GM13976 (cell line): ENCODE results near the gene IPO11.

ENCODE experiments used
- DNase-seq: peaks from one replicate; pipeline ENCODE4 v3.0.0; 2012; ENCODE audit warnings: low spot score
- CTCF ChIP-seq: IDR thresholded peaks from 2 replicates; pipeline ENCODE4 v1.5.1; 2012; ENCODE audit warnings: borderline replicate concordance, mild to moderate bottlenecking; ENCODE audit not compliant: insufficient read depth; ENCODE audit errors: extremely low read depth, missing control alignments, control extremely low read depth
- in situ Hi-C: fragments of 300-500 bp; cut with MboI; formaldehyde crosslinking; loops from one replicate; pipeline ENCODE4 v1.12.0; 2022; ENCODE audit warnings: low sequenced_read_pairs, mixed read lengths, inconsistent platforms; ENCODE audit not compliant: unreplicated experiment

Gene IPO11

GRCh38 chr5:62643556-62644451, 231.2 kb downstream of the IPO11 start:
- TF ChIP-seq CTCF = no peak
- DNase-seq = no peak
- in situ Hi-C loops = no loop called here

GRCh38 chr5:62645223-62645622, 232.7 kb downstream of the IPO11 start:
- in situ Hi-C loops = no loop called here
- DNase-seq = no peak
- no peak for TF ChIP-seq CTCF

- in situ Hi-C loops = no loop called here
- DNase-seq = no peak
- TF ChIP-seq CTCF = no peak
Observed at GRCh38 chr5:62647241-62647640, 234.7 kb downstream of the IPO11 start.

GRCh38 chr5:62649025-62649424, 236.5 kb downstream of the IPO11 start:
- no peak for DNase-seq
- in situ Hi-C loops = no loop called here
- no peak for TF ChIP-seq CTCF

- TF ChIP-seq CTCF = no peak
- in situ Hi-C loops = no loop called here
- no peak for DNase-seq
Observed at GRCh38 chr5:62649476-62650113, 237.0 kb downstream of the IPO11 start.

- in situ Hi-C loops = no loop called here
- DNase-seq = no peak
- no peak for TF ChIP-seq CTCF
Observed at GRCh38 chr5:62650197-62650596, 237.6 kb downstream of the IPO11 start.

GRCh38 chr5:62652225-62652624, 239.7 kb downstream of the IPO11 start:
- in situ Hi-C loops = no loop called here
- DNase-seq = no peak
- TF ChIP-seq CTCF = no peak
